Frontal cortex (tissue), 4 donors: ENCODE results near the gene SRD5A2. TPM values are rescaled to one million over a fixed set of nuclear protein-coding genes. Genes with fewer than 3 reads are reported as not detected.
"Not testable (repeated sequence)": the region's sequence is repeated elsewhere in the genome, so short reads cannot be mapped to it uniquely, and the experiment has no call there.

Experiments
- DNase-seq, 2 donors: peaks; one replicate each; pipeline ENCODE4 v3.0.0; 2012; ENCODE audit warnings: low spot score in 2 of 2
- FAIRE-seq: peaks from 2 replicates; lab custom pipeline; 2012; peaks lifted over from hg19 to GRCh38; lab: Jason Lieb, UNC
- total RNA-seq: library from RNA; depleted of rRNA; stranded (reverse); fragments of >200 nt; gene quantifications from one replicate; pipeline ENCODE4 v1.2.3, GENCODE V29; 2014
- donor health status: control.
- donor health status: control.
- donor health status: control.

The SRD5A2 gene
- total RNA-seq, 1 donor from 2014 or later: not detected

DNA sequence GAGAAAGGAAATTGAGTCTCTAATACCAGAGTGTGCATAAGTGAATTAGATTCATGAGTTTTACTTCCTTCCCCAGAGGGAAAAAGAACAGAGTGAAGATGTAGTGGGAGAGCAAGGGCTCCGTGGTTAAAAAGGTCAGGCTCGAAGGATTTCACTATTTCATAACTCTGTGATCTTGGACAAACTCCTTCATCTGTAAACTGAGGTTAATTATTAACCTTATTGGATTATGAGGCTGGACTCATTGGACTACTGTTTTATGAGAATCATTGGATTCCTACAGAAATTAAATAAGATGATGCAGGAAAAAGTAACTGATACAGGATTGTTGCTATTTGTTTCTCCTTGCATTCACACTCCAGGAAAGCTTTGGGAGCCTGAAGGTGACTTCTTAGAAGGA is 45.0 kb downstream of the SRD5A2 start:
- DNase-seq: no peak
- no peak for FAIRE-seq

- no peak for FAIRE-seq
- no peak for DNase-seq
These were observed 46.1 kb downstream of the SRD5A2 start for GRCh38 chr2:31534636-31535035.

DNA sequence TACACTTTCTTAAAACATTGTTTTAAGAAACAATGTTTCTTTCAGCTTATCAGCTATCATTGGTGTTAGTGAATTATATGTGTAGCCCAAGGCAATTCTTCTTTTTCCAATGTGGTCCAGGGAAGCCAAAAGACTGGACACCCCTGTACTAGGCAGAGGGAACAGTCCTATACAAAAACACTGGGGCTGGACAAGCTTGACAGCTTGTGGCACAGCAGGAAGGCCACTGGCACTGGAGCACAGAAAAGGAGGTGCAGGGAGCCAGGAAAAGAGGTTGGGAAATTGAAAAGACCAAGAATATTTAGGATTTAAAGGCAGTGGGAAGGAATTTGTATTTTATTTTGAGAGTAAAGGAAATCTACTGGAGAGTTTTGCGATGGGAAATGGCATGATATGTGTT is 47.7 kb downstream of the SRD5A2 start:
- no peak for DNase-seq
- no peak for FAIRE-seq

DNA sequence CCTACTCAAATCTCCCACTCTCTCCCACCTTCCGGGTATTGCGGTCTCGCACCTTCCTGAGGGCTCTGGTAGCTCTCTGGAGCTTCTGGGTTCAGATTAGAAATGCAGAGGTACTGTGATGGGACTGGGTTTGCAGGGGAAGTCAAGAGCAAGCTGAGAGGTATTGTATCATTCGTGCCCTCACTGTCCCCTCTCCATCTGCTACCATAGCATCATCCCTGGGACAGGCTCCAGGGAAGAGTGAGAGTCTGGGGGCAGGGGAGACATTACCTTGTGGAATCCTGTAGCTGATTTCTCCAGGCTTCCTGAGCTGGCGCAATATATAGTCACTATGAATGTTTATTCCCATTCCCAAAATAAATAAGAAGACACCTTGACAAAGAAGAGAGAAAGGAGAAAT is 49.6 kb downstream of the SRD5A2 start:
- no peak for DNase-seq

GRCh38 chr2:31529256-31529655 is 51.5 kb downstream of the SRD5A2 start:
- no peak for DNase-seq
- no peak for FAIRE-seq

More for the DNA sequence above, 49.6 kb downstream of the SRD5A2 start:
- no peak for FAIRE-seq

DNA sequence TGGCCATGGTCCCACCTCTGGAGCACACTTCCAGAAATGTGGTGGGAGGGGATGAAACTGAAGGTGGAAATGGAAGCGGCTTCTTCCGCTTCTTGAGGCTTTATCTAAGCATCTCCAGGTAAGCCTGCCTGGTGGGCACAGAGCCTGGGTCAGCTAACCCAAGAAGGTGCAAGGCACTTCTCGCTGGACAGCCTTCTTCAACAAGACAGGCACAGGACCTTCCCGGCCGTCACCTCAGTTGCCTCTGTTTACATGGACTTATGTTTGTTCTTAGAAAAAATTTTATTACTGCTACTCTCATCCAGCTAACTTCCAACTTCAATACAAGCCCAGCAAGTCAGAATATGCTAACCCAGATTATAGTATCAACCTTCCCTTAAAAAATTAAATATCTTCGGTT is 51.9 kb downstream of the SRD5A2 start:
- FAIRE-seq (no peak), DNase-seq (no peak)

- FAIRE-seq (no peak), DNase-seq (no peak)
These were observed 53.6 kb downstream of the SRD5A2 start for GRCh38 chr2:31526946-31527732.

GRCh38 chr2:31525876-31526275 is 54.9 kb downstream of the SRD5A2 start:
- no peak for DNase-seq
- FAIRE-seq: no peak

DNA sequence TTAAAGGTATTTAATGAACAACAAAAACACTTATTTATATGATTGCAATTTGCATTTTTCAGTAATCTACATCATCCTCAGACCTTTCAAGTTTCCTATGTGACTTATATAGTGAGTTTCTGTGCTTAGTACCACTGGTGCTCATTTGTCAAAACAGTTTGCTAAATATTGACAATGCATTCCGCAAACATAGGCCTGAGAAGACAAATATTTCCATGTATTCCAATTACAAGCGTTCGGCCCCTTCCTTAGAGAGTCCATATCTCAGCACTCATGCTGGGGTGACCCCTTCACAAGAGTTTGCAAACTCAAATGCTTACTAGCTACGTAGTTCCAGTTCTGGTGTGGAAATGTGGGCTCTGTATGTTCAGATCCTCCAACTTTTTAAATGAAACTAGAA is 56.1 kb downstream of the SRD5A2 start:
- no peak for DNase-seq
- FAIRE-seq: no peak

GRCh38 chr2:31523871-31524492 is 56.8 kb downstream of the SRD5A2 start:
- FAIRE-seq (no peak), DNase-seq (no peak)

GRCh38 chr2:31522786-31523185 is 58.0 kb downstream of the SRD5A2 start:
- DNase-seq: no peak
- no peak for FAIRE-seq

DNA sequence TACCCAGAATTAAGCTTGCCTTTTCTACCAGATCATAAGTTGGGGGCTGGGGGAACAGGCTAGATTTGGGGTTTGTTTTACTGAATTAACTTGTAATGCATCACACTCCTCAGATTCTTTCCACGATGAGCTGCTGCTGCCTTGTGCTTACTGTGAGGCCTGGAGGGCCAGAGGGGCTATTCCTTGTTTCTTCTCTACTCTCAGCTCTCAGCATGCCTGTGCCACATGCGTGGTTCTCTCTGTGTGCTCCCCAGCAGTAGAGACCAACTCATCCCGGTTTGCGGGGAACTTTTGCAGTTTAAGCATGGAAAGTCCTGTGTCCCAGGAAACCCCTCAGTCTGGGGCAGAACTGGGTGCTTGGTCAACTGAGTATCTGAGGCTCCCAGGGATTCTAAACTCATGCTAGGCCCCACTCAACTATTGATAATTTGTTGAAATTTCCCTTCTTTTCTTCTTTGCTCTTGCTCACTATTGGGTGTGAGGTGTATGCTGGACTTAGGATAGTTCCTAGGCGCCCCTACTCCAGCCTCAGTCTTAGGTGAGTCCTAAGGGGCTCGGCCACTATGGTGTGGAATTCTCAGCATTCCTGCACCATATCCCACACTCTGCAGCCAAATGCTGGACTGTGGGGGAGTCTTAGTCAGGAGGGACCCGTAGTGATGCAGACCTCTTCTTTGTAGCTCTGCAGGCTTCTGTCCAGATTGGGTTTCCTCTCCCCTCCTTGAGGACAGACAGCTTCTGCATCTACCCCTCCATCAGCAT is 63.1 kb downstream of the SRD5A2 start:
- FAIRE-seq (no peak), DNase-seq (no peak)

GRCh38 chr2:31515586-31515985 is 65.2 kb downstream of the SRD5A2 start:
- FAIRE-seq: no peak

DNA sequence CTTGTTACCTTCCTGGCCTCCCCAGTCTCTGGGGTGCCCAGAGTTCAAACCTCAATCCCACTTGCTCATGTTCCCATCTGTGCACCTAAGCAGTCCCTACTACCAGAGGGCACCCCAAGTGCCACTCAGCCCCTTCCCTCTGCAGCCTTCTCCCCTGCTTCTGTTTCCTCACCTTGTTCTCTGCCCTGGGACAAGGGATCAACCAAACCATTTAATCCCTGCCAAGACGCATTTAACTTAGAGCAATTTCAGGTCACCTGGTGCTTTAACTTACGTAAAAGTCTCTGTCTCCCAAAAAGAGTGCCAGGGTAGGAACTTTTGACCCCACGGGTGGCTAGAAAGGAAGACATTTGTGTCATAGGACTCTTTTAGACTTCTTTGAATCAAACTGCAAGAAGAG is 67.2 kb downstream of the SRD5A2 start:
- no peak for FAIRE-seq
- no peak for DNase-seq

More at GRCh38 chr2:31515586-31515985, 65.2 kb downstream of the SRD5A2 start:
- no peak for DNase-seq

- no peak for FAIRE-seq
These were observed 69.4 kb downstream of the SRD5A2 start for GRCh38 chr2:31511376-31511775.

GRCh38 chr2:31505111-31505510 is 75.6 kb downstream of the SRD5A2 start:
- FAIRE-seq (no peak), DNase-seq (no peak)

More at GRCh38 chr2:31511376-31511775, 69.4 kb downstream of the SRD5A2 start:
- DNase-seq: no peak

DNA sequence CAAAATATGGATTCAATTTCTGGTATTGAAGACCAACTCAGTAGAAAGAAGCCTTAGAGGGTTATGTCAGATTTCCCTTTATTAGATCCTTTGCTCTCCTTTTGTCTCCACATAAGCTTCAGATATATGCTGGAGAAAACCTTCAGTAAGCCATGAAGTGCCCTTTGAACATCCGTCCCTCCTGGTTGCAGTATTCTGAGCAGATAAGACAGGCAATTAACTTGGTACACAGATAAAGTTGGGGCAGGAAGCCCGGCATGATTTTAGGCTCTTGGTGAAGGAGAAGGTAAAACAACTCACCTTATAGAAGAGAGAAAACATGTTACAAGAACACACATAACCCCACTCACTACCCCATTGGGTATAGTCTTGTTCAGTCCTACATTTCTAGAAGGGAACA is 76.4 kb downstream of the SRD5A2 start:
- no peak for FAIRE-seq
- DNase-seq: no peak

- FAIRE-seq, DNase-seq: not testable (repeated sequence)
These were observed 84.3 kb downstream of the SRD5A2 start for GRCh38 chr2:31496451-31496874.

DNA sequence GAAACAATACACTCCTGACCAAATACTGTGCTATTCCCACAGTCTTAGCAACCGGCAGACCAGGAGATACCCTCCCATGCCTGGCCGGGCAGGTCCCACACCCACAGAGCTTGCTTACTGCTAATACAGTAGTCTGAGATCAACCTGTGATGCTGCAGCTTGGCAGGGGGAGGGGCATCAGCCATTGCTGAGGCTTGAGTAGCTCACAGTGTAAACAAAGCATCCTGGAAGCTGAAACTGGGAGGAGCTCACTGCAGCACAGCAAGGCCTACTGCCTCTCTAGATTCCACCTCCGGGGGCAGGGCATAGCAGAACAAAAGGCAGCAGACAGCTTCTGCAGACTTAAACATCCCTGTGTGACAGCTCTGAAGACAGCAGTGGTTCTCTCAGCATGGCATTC is 91.4 kb downstream of the SRD5A2 start:
- not testable (repeated sequence) for DNase-seq, FAIRE-seq

DNA sequence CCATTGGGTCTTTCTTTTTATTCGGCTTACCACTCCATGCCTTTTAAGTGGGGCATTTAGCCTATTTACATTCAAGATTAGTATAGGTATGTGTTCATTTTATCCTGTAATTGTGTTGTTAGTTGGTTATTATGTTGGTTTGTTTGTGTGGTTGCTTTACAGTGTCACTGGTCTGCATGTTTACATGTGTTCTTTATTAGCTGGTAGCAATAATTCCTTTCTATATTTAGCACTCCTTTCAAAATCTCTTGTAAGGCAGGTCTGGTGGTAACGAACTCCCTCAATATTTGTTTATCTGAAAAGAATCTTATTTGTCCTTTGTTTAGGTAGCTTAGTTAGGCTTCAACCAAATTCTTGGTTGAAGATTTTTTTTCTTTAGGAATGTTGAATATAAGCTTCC is 97.5 kb downstream of the SRD5A2 start:
- no peak for FAIRE-seq
- no peak for DNase-seq
